BE2C (cell line): Measurements from ENCODE around the gene SLC39A1.
"Not testable (repeated sequence)": the region's sequence is repeated elsewhere in the genome, so short reads cannot be mapped to it uniquely, and the experiment has no call there.

Experiments used
- DNase-seq: peaks from one replicate; pipeline ENCODE4 v3.0.0-alpha.2; 2020
- H3K27me3 ChIP-seq: fragments of 250-450 bp; sonication (Bioruptor Pico); 2 replicates; pipeline ENCODE4 v1.5.1; 2020; ENCODE audit warnings: mild to moderate bottlenecking
- H3K36me3 ChIP-seq: fragments of 250-450 bp; sonication (Bioruptor Pico); 2 replicates; pipeline ENCODE4 v1.5.1; 2020; ENCODE audit warnings: mild to moderate bottlenecking
- H3K4me1 ChIP-seq: fragments of 250-450 bp; sonication (Bioruptor Pico); 2 replicates; pipeline ENCODE4 v1.5.1; 2020
- H3K4me3 ChIP-seq: 2 replicates; pipeline ENCODE4 v1.5.1; 2011; ENCODE audit warnings: low read depth, low read length
- H3K9me3 ChIP-seq: fragments of 250-450 bp; sonication (Bioruptor Pico); 2 replicates; pipeline ENCODE4 v1.5.1; 2020
- TF ChIP-seq, protein P1 (sequence below): IDR thresholded peaks from 2 replicates; pipeline ENCODE4 v1.5.1; 2012; ENCODE audit warnings: mild to moderate bottlenecking, low read depth, low read length

Gene SLC39A1

DNA sequence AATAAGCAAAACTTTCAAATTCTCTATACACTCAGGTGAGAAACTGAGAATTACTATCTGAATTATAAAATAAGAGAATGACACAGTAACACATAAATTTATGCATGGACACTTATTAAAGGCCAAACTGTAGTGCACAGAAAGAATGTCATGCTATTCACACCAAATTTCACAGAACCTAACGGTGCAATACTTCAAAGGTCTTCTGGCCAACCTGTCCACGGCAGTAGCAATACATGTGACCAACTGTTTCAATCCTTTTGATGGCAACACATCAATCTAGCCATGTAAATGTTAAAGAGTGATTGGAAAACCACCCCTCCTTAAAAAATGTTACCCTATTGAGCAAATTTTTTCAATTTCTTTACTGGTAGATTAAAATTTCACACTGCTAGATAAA, 51.0 kb downstream of the SLC39A1 start:
- DNase-seq, result no peak
- peaks cover 20% of the 10 kb centered on the region for H3K36me3 ChIP-seq
- TF ChIP-seq, protein P1, sequence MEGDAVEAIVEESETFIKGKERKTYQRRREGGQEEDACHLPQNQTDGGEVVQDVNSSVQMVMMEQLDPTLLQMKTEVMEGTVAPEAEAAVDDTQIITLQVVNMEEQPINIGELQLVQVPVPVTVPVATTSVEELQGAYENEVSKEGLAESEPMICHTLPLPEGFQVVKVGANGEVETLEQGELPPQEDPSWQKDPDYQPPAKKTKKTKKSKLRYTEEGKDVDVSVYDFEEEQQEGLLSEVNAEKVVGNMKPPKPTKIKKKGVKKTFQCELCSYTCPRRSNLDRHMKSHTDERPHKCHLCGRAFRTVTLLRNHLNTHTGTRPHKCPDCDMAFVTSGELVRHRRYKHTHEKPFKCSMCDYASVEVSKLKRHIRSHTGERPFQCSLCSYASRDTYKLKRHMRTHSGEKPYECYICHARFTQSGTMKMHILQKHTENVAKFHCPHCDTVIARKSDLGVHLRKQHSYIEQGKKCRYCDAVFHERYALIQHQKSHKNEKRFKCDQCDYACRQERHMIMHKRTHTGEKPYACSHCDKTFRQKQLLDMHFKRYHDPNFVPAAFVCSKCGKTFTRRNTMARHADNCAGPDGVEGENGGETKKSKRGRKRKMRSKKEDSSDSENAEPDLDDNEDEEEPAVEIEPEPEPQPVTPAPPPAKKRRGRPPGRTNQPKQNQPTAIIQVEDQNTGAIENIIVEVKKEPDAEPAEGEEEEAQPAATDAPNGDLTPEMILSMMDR, result no peak
- H3K27me3 ChIP-seq, result no peaks in the 10 kb centered on the region
- no peak overlapping the region for H3K4me3 ChIP-seq
- no peaks in the 10 kb centered on the region for H3K9me3 ChIP-seq
- H3K4me1 ChIP-seq, result no peaks in the 10 kb centered on the region

DNA sequence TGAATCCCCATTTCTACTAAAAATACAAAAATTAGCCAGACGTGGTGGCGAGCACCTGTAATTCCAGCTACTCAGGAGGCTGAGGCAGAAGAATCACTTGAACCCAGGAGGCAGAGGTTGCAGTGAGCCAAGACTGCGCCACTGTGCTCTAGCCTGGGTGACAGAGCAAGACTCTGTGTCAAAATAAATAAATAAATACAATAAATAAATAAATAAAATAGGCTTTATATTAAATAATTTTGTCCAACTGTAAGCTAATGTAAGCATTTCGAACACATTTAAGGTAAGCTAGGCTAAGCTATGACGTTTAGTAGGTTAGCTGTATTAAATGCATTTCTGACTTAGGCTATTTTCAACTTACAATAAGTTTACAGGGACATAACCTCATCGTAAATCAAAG, 52.8 kb downstream of the SLC39A1 start:
- not testable (repeated sequence) for H3K4me3 ChIP-seq, H3K27me3 ChIP-seq, H3K9me3 ChIP-seq, H3K4me1 ChIP-seq, DNase-seq
- peaks cover 20% of the 10 kb centered on the region for H3K36me3 ChIP-seq
